A549 (cell line): ENCODE results near the gene NAA15. TPM values are rescaled to one million over a fixed set of nuclear protein-coding genes. Genes with fewer than 3 reads are reported as not detected.

Source experiments
- ATAC-seq, 2 experiments: fragments of 200-7000 bp in 1 of 2; fragments of >200 bp in 1 of 2; cut with Nextera tagmentation in 1 of 2; cut with Tn5 transposase in 1 of 2; 3 replicates each; pipeline versions ENCODE4 v1.8.0 to v1.9.1; 2018 to 2020; ENCODE audit warnings: mild to moderate bottlenecking in 1 of 2, moderate library complexity in 1 of 2
- CTCF ChIA-PET: fragments of 300-600 bp; sonication (Branson Sonifier 250); formaldehyde crosslinking; extraction: SDS; loops from one replicate; lab custom pipeline; 2021; ENCODE audit warnings: antibody characterized with exemption, inconsistent platforms; lab: Yijun Ruan, JAX
- POLR2A ChIA-PET: fragments of 350-600 bp; formaldehyde crosslinking; extraction: SDS; loops from one replicate; lab custom pipeline; 2021; ENCODE audit warnings: antibody characterized with exemption, inconsistent platforms; lab: Yijun Ruan, JAX
- DNase-seq, 2 experiments: peaks; one replicate each; pipeline versions ENCODE4 v3.0.0 to v3.0.0-alpha.2; 2011 to 2016; ENCODE audit warnings: low read depth in 1 of 2, low spot score in 1 of 2
- FAIRE-seq: peaks from 2 replicates; lab custom pipeline; 2011; peaks lifted over from hg19 to GRCh38; lab: Jason Lieb, UNC
- H3K27ac ChIP-seq, 2 experiments: fragments of >200 bp; sonication (Bioruptor Twin); formaldehyde crosslinking; 3 replicates each; pipeline ENCODE4 v1.5.1; 2016 to 2017
- H3K4me1 ChIP-seq: fragments of >200 bp; sonication (Bioruptor Twin); formaldehyde crosslinking; 3 replicates; pipeline ENCODE4 v1.6.1; 2016
- H3K4me2 ChIP-seq: fragments of >200 bp; sonication (Bioruptor Twin); formaldehyde crosslinking; 3 replicates; pipeline ENCODE4 v1.6.1; 2016
- H3K4me3 ChIP-seq: fragments of >200 bp; sonication (Bioruptor Twin); formaldehyde crosslinking; 3 replicates; pipeline ENCODE4 v1.5.1; 2016
- H3K9me3 ChIP-seq: fragments of >200 bp; sonication (Bioruptor Twin); formaldehyde crosslinking; 3 replicates; pipeline ENCODE4 v1.6.1; 2016
- CHD4 ChIP-seq: fragments of 200-600 bp; sonication (generic); IDR thresholded peaks from 2 replicates; pipeline ENCODE4 v1.6.1; 2016; ENCODE audit warnings: antibody characterized with exemption, mild to moderate bottlenecking, borderline replicate concordance
- EHMT2 ChIP-seq: fragments of 200-600 bp; sonication (generic); IDR thresholded peaks from 2 replicates; pipeline ENCODE4 v1.6.1; 2016; ENCODE audit warnings: antibody characterized with exemption, low read depth, mild to moderate bottlenecking, moderate library complexity
- EP300 ChIP-seq, 2 experiments: fragments of >200 bp; sonication (Bioruptor Twin); formaldehyde crosslinking; IDR thresholded peaks; 2 replicates in 1 of 2; 3 replicates in 1 of 2; pipeline ENCODE4 v1.6.1; 2016 to 2017
- ESRRA ChIP-seq: fragments of 150-350 bp; IDR thresholded peaks from 2 replicates; pipeline ENCODE4 v1.6.1; 2014; ENCODE audit warnings: mild to moderate bottlenecking, low read length, borderline replicate concordance
- FOSB ChIP-seq: fragments of 250-450 bp; sonication (Bioruptor Pico); IDR thresholded peaks from 2 replicates; pipeline ENCODE4 v1.5.0; 2020; ENCODE audit warnings: mild to moderate bottlenecking, moderate library complexity
- FOSL2 ChIP-seq, 2 experiments: fragments of 450-650 bp in 1 of 2; fragments of >200 bp in 1 of 2; sonication (Bioruptor Twin) in 1 of 2; formaldehyde crosslinking; IDR thresholded peaks; 2 replicates each; pipeline versions ENCODE4 v1.5.0 to v1.6.1; 2016 to 2020; ENCODE audit warnings: mild to moderate bottlenecking in 1 of 2, moderate library complexity in 1 of 2
- JUN ChIP-seq, 2 experiments: fragments of >200 bp; sonication (Bioruptor Twin); formaldehyde crosslinking; IDR thresholded peaks; 2 replicates in 1 of 2; 3 replicates in 1 of 2; pipeline ENCODE4 v1.6.1; 2016 to 2017
- JUNB ChIP-seq: fragments of >200 bp; sonication (Bioruptor Twin); formaldehyde crosslinking; IDR thresholded peaks from 2 replicates; pipeline ENCODE4 v1.6.1; 2016
- KDM1A ChIP-seq: fragments of 200-600 bp; sonication (generic); IDR thresholded peaks from 2 replicates; pipeline ENCODE4 v1.6.1; 2016; ENCODE audit warnings: low read depth, mild to moderate bottlenecking
- MAFK ChIP-seq: fragments of 450-650 bp; IDR thresholded peaks from 2 replicates; pipeline ENCODE4 v1.6.1; 2014; ENCODE audit not compliant: partially characterized antibody
- PHF8 ChIP-seq: fragments of 200-600 bp; sonication (generic); IDR thresholded peaks from 2 replicates; pipeline ENCODE4 v1.6.1; 2016; ENCODE audit warnings: low read depth, mild to moderate bottlenecking, antibody characterized with exemption, moderate library complexity, borderline replicate concordance
- RARB ChIP-seq: fragments of 250-450 bp; sonication (Bioruptor Pico); IDR thresholded peaks from 2 replicates; pipeline ENCODE4 v1.8.0; 2021; ENCODE audit warnings: mild to moderate bottlenecking, moderate library complexity
- RFX5 ChIP-seq: fragments of 450-650 bp; IDR thresholded peaks from 2 replicates; pipeline ENCODE4 v1.7.1; 2014; ENCODE audit warnings: antibody characterized with exemption, mild to moderate bottlenecking, moderate library complexity
- ZNF302 ChIP-seq: fragments of 250-450 bp; sonication (Bioruptor Pico); IDR thresholded peaks from 2 replicates; pipeline ENCODE4 v1.9.0; 2021; ENCODE audit warnings: inconsistent platforms, mild to moderate bottlenecking, moderate library complexity
- WGBS: methylation state at CpG from one replicate; pipeline ENCODE4 v1.1.6; 2017; ENCODE audit errors: missing lambda C conversion rate; 5-methylcytosine and 5-hydroxymethylcytosine counted together
- polyA plus RNA-seq, 4 experiments: library from polyadenylated mRNA; depleted of rRNA in 3 of 4; stranded (reverse); fragments of >200 nt; fragmentation: RNase III in 1 of 4; extraction: RNeasy Plus Mini Kit Qiagen cat#74134 plus additional on column Dnase treatment in 1 of 4; gene quantifications; 2 replicates in 3 of 4; 3 replicates in 1 of 4; pipeline ENCODE4 v1.2.3, GENCODE V29; 2011 to 2017
- TF ChIP-seq, protein P1 (sequence below): fragments of >200 bp; sonication (Bioruptor Twin); formaldehyde crosslinking; IDR thresholded peaks from 3 replicates; pipeline ENCODE4 v1.5.1; 2016
- TF ChIP-seq, protein P2 (sequence below): fragments of 250-450 bp; sonication (Bioruptor Pico); IDR thresholded peaks from 2 replicates; pipeline ENCODE4 v1.5.0; 2021; ENCODE audit warnings: mild to moderate bottlenecking, moderate library complexity, borderline replicate concordance
- TF ChIP-seq, protein P3 (sequence below): fragments of 450-650 bp; IDR thresholded peaks from 2 replicates; pipeline ENCODE4 v1.6.1; 2014; ENCODE audit warnings: antibody characterized with exemption
- TF ChIP-seq, protein P4 (sequence below): IDR thresholded peaks from 2 replicates; pipeline ENCODE4 v1.6.1; 2012

The NAA15 gene
- polyA plus RNA-seq, 2 of the 4 experiments (the other 2 are of a cell fraction) = 29.2 to 45.2 TPM

DNA sequence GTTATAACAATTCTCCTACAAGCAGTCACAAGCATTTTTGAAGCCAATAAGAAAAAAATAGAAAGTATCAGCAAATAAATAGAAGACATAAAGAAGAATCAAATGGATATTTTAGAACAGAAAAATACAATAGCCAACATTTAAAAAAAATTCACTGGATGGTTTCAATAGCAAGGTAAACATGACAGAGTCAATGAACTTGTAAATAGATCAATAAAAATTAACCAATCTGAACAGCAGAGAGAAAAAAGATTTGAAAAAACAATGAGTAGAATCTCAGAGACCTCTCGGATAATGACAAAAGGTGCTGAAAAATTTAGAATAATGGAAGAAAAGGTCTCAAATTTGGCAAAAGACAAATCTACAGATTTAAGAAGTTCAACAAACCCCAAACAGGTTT is 119.3 kb downstream of the NAA15 start (continued):
- TF ChIP-seq, protein P1, sequence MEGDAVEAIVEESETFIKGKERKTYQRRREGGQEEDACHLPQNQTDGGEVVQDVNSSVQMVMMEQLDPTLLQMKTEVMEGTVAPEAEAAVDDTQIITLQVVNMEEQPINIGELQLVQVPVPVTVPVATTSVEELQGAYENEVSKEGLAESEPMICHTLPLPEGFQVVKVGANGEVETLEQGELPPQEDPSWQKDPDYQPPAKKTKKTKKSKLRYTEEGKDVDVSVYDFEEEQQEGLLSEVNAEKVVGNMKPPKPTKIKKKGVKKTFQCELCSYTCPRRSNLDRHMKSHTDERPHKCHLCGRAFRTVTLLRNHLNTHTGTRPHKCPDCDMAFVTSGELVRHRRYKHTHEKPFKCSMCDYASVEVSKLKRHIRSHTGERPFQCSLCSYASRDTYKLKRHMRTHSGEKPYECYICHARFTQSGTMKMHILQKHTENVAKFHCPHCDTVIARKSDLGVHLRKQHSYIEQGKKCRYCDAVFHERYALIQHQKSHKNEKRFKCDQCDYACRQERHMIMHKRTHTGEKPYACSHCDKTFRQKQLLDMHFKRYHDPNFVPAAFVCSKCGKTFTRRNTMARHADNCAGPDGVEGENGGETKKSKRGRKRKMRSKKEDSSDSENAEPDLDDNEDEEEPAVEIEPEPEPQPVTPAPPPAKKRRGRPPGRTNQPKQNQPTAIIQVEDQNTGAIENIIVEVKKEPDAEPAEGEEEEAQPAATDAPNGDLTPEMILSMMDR = no peak
- TF ChIP-seq FOSL2 (IDR thresholded peaks at IDR 0.05) = no peak
- no peak for TF ChIP-seq FOSL2 (CRISPR knock-in tag; IDR thresholded peaks at IDR 0.05)
- TF ChIP-seq MAFK = no peak
- no peak for TF ChIP-seq ESRRA

GRCh38 chr4:139436122-139436521 is 134.8 kb downstream of the NAA15 start:
- DNase-seq (no peak), FAIRE-seq (no peak), ATAC-seq (no peak)
- ChIA-PET CTCF (no interaction called here), POLR2A (no interaction called here)
- Histone ChIP-seq H3K27ac (no peak overlapping the region), H3K9me3 (peaks cover 20% of the 10 kb centered on the region), H3K4me2 (no peak overlapping the region), H3K4me3 (no peak overlapping the region), H3K4me1 (no peaks in the 10 kb centered on the region)
- TF ChIP-seq KDM1A (no peak), JUN (IDR thresholded peaks at IDR 0.05) (no peak)
- 95% methylated on average over 23 of the region's 23 CpGs for WGBS

DNA sequence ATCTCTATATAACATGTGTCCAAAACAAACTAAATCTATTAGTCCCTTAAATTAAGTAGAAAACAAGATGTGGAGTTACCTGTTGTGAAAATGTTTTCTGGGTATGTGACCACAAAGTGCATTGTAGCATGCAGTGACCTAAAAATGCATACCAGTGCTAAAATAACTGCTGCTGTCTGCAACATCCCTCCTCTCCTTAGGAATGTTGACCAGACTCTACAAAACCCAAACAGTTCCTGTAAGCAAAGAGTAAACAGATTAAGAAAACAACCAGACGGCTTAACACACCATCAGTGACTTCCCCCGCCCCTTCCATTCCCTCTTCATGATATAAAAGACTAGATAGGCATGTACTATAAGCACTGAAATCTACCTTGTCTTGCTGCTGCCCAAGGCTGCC is 136.8 kb downstream of the NAA15 start:
- ChIA-PET CTCF (no interaction called here), POLR2A (no interaction called here)
- Histone ChIP-seq H3K27ac (no peak overlapping the region), H3K4me3 (no peak overlapping the region), H3K9me3 (peaks cover 20% of the 10 kb centered on the region), H3K4me1 (no peaks in the 10 kb centered on the region), H3K4me2 (no peak overlapping the region)
- WGBS = 69% methylated on average over 2 of the region's 2 CpGs
- DNase-seq (no peak), FAIRE-seq (no peak), ATAC-seq (no peak)
- TF ChIP-seq, protein P2, sequence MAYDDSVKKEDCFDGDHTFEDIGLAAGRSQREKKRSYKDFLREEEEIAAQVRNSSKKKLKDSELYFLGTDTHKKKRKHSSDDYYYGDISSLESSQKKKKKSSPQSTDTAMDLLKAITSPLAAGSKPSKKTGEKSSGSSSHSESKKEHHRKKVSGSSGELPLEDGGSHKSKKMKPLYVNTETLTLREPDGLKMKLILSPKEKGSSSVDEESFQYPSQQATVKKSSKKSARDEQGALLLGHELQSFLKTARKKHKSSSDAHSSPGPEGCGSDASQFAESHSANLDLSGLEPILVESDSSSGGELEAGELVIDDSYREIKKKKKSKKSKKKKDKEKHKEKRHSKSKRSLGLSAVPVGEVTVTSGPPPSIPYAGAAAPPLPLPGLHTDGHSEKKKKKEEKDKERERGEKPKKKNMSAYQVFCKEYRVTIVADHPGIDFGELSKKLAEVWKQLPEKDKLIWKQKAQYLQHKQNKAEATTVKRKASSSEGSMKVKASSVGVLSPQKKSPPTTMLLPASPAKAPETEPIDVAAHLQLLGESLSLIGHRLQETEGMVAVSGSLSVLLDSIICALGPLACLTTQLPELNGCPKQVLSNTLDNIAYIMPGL = no peak
- TF ChIP-seq FOSB (CRISPR knock-in tag) (no peak), EP300 (IDR thresholded peaks at IDR 0.05) (no peak), JUN (IDR thresholded peaks at IDR 0.05) (no peak), EHMT2 (no peak), RARB (CRISPR knock-in tag) (no peak), KDM1A (no peak), PHF8 (no peak), ZNF302 (CRISPR knock-in tag) (no peak), RFX5 (no peak), JUNB (no peak), FOSL2 (IDR thresholded peaks at IDR 0.05) (no peak), FOSL2 (CRISPR knock-in tag; IDR thresholded peaks at IDR 0.05) (no peak), CHD4 (no peak)
- TF ChIP-seq, protein P3, sequence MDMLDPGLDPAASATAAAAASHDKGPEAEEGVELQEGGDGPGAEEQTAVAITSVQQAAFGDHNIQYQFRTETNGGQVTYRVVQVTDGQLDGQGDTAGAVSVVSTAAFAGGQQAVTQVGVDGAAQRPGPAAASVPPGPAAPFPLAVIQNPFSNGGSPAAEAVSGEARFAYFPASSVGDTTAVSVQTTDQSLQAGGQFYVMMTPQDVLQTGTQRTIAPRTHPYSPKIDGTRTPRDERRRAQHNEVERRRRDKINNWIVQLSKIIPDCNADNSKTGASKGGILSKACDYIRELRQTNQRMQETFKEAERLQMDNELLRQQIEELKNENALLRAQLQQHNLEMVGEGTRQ = no peak
- TF ChIP-seq, protein P4, sequence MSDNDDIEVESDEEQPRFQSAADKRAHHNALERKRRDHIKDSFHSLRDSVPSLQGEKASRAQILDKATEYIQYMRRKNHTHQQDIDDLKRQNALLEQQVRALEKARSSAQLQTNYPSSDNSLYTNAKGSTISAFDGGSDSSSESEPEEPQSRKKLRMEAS = no peak
